ENCODE measurements around the gene EXOG. TPM values are rescaled to one million over a fixed set of nuclear protein-coding genes. Genes with fewer than 3 reads are reported as not detected.
A peak's percentile ranks its signal among the peaks of the same experiment; 100 is the strongest.

The EXOG gene
- polyA plus RNA-seq, 6 donors from 2014 or later: 7.4 to 26.0 (median 10.5) TPM

- ATAC-seq (ENCODE audit: low read depth in 2 of 2): no peak
- peaks cover 19 to 22% (median 19%) of the 10 kb centered on the region in 3 donors for H3K4me1 Mint-ChIP-seq
- DNase-seq: no peak
- no peaks in the 10 kb centered on the region for H3K9me3 Mint-ChIP-seq
- H3K36me3 Mint-ChIP-seq: peaks cover 0 to 8% of the 10 kb centered on the region in 2 donors
- no peak overlapping the region for H3K4me3 Mint-ChIP-seq
- H3K27me3 Mint-ChIP-seq: no peaks in the 10 kb centered on the region
- H3K27ac Mint-ChIP-seq: no peak overlapping the region
These were observed 4.7 kb downstream of the EXOG start for GRCh38 chr3:38500688-38501417.

GRCh38 chr3:38507120-38507519, 11.0 kb downstream of the EXOG start:
- Mint-ChIP-seq H3K27me3 (no peaks in the 10 kb centered on the region), H3K4me1 (peaks cover 0 to 4% (median 0%) of the 10 kb centered on the region in 3 donors), H3K4me3 (no peak overlapping the region), H3K27ac (peak overlapping the region in 1 of 6 donors; percentile 3), H3K9me3 (no peaks in the 10 kb centered on the region), H3K36me3 (peaks cover 6 to 20% of the 10 kb centered on the region in 2 donors)
- no peak for ATAC-seq (ENCODE audit: low read depth in 2 of 2)
- no peak for DNase-seq

- Mint-ChIP-seq H3K36me3 (peaks cover 6 to 31% of the 10 kb centered on the region in 2 donors), H3K4me3 (no peak overlapping the region), H3K4me1 (peaks cover 0 to 4% (median 0%) of the 10 kb centered on the region in 3 donors), H3K27me3 (no peaks in the 10 kb centered on the region), H3K9me3 (no peaks in the 10 kb centered on the region), H3K27ac (peak overlapping the region in 1 of 6 donors; percentile 10)
- no peak for ATAC-seq (ENCODE audit: low read depth in 2 of 2)
- no peak for DNase-seq
These were observed 13.6 kb downstream of the EXOG start for GRCh38 chr3:38509732-38510131.

GRCh38 chr3:38510631-38511030, 14.5 kb downstream of the EXOG start:
- Mint-ChIP-seq H3K9me3 (no peaks in the 10 kb centered on the region), H3K4me1 (peaks cover 0 to 4% (median 0%) of the 10 kb centered on the region in 3 donors), H3K27me3 (no peaks in the 10 kb centered on the region), H3K27ac (no peak overlapping the region), H3K4me3 (no peak overlapping the region), H3K36me3 (peaks cover 6 to 31% of the 10 kb centered on the region in 2 donors)
- DNase-seq (no peak), ATAC-seq (ENCODE audit: low read depth in 2 of 2) (no peak)

GRCh38 chr3:38511546-38511945, 15.4 kb downstream of the EXOG start:
- ATAC-seq (ENCODE audit: low read depth in 2 of 2) (no peak), DNase-seq (no peak)
- Mint-ChIP-seq H3K4me1 (peaks cover 0 to 4% (median 0%) of the 10 kb centered on the region in 3 donors), H3K9me3 (no peaks in the 10 kb centered on the region), H3K4me3 (no peak overlapping the region), H3K27me3 (no peaks in the 10 kb centered on the region), H3K27ac (no peak overlapping the region), H3K36me3 (peaks cover 6 to 31% of the 10 kb centered on the region in 2 donors)

GRCh38 chr3:38515367-38515766, 19.2 kb downstream of the EXOG start:
- Mint-ChIP-seq H3K9me3 (no peaks in the 10 kb centered on the region), H3K4me3 (no peak overlapping the region), H3K36me3 (peaks cover 0 to 12% of the 10 kb centered on the region in 2 donors), H3K27ac (no peak overlapping the region), H3K4me1 (peaks cover 12 to 17% (median 17%) of the 10 kb centered on the region in 3 donors), H3K27me3 (no peaks in the 10 kb centered on the region)
- ATAC-seq (ENCODE audit: low read depth in 2 of 2) (no peak), DNase-seq (no peak)

GRCh38 chr3:38516669-38517068, 20.5 kb downstream of the EXOG start:
- H3K36me3 Mint-ChIP-seq: peaks cover 0 to 12% of the 10 kb centered on the region in 2 donors

GRCh38 chr3:38519000-38519399, 22.9 kb downstream of the EXOG start:
- Mint-ChIP-seq H3K27ac (peak overlapping the region in 4 of 6 donors; percentile 17 to 93 (median 76)), H3K4me1 (peaks cover 17 to 26% (median 19%) of the 10 kb centered on the region in 3 donors), H3K9me3 (no peaks in the 10 kb centered on the region), H3K36me3 (peaks cover 2 to 4% of the 10 kb centered on the region in 2 donors), H3K27me3 (no peaks in the 10 kb centered on the region), H3K4me3 (peak overlapping the region in 1 of 8 donors; percentile 24)
- DNase-seq: no peak
- ATAC-seq (ENCODE audit: low read depth in 2 of 2): no peak

More at GRCh38 chr3:38516669-38517068, 20.5 kb downstream of the EXOG start:
- no peaks in the 10 kb centered on the region for H3K27me3 Mint-ChIP-seq
- no peak for DNase-seq
- no peaks in the 10 kb centered on the region for H3K9me3 Mint-ChIP-seq
- no peak overlapping the region for H3K27ac Mint-ChIP-seq
- H3K4me1 Mint-ChIP-seq: peaks cover 17 to 26% (median 19%) of the 10 kb centered on the region in 3 donors
- H3K4me3 Mint-ChIP-seq: no peak overlapping the region
- ATAC-seq (ENCODE audit: low read depth in 2 of 2): no peak

GRCh38 chr3:38519651-38520050, 23.5 kb downstream of the EXOG start:
- Mint-ChIP-seq H3K9me3 (no peaks in the 10 kb centered on the region), H3K27ac (peak overlapping the region; percentile 1 to 96 (median 86)), H3K36me3 (peaks cover 2 to 9% of the 10 kb centered on the region in 2 donors), H3K4me3 (peak overlapping the region in 4 of 8 donors; percentile 17 to 72 (median 38)), H3K27me3 (no peaks in the 10 kb centered on the region), H3K4me1 (peaks cover 17 to 26% (median 19%) of the 10 kb centered on the region in 3 donors)
- ATAC-seq (ENCODE audit: low read depth in 2 of 2) (no peak), DNase-seq (no peak)

- ATAC-seq (ENCODE audit: low read depth in 2 of 2) (peak in 1 of 2 donors; percentile 37), DNase-seq (peak; percentile 46)
- peaks cover 17 to 26% (median 19%) of the 10 kb centered on the region in 3 donors for H3K4me1 Mint-ChIP-seq
- H3K9me3 Mint-ChIP-seq: no peaks in the 10 kb centered on the region
- peak overlapping the region in 2 of 6 donors; percentile 11 to 52 for H3K27ac Mint-ChIP-seq
- H3K27me3 Mint-ChIP-seq: no peaks in the 10 kb centered on the region
- peaks cover 8 to 21% of the 10 kb centered on the region in 2 donors for H3K36me3 Mint-ChIP-seq
- no peak overlapping the region for H3K4me3 Mint-ChIP-seq
These were observed 25.3 kb downstream of the EXOG start for GRCh38 chr3:38521391-38521987.

- no peaks in the 10 kb centered on the region for H3K9me3 Mint-ChIP-seq
- no peaks in the 10 kb centered on the region for H3K27me3 Mint-ChIP-seq
- no peak overlapping the region for H3K27ac Mint-ChIP-seq
- ATAC-seq (ENCODE audit: low read depth in 2 of 2): no peak
- H3K4me1 Mint-ChIP-seq: peaks cover 17 to 26% (median 19%) of the 10 kb centered on the region in 3 donors
- H3K4me3 Mint-ChIP-seq: no peak overlapping the region
- H3K36me3 Mint-ChIP-seq: peaks cover 8 to 27% of the 10 kb centered on the region in 2 donors
- DNase-seq: no peak
These were observed 25.9 kb downstream of the EXOG start for GRCh38 chr3:38522002-38522401.

- no peak for ATAC-seq (ENCODE audit: low read depth in 2 of 2)
- H3K9me3 Mint-ChIP-seq: no peaks in the 10 kb centered on the region
- no peaks in the 10 kb centered on the region for H3K27me3 Mint-ChIP-seq
- H3K36me3 Mint-ChIP-seq: peaks cover 19 to 36% of the 10 kb centered on the region in 2 donors
- H3K4me3 Mint-ChIP-seq: peak overlapping the region in 1 of 8 donors; percentile 4
- no peak overlapping the region for H3K27ac Mint-ChIP-seq
- H3K4me1 Mint-ChIP-seq: peaks cover 11 to 20% (median 15%) of the 10 kb centered on the region in 3 donors
- no peak for DNase-seq
These were observed 28.1 kb downstream of the EXOG start for GRCh38 chr3:38524141-38524739.

GRCh38 chr3:38526792-38527191, 30.7 kb downstream of the EXOG start:
- Mint-ChIP-seq H3K36me3 (peaks cover 28 to 44% of the 10 kb centered on the region in 2 donors), H3K4me1 (no peaks in the 10 kb centered on the region), H3K9me3 (no peaks in the 10 kb centered on the region), H3K4me3 (no peak overlapping the region), H3K27ac (peak overlapping the region in 1 of 6 donors; percentile 27), H3K27me3 (no peaks in the 10 kb centered on the region)
- DNase-seq (no peak), ATAC-seq (ENCODE audit: low read depth in 2 of 2) (no peak)
